Esophagus muscularis mucosa (tissue), 4 donors: ENCODE results near the gene ZFPM1.

Experiments
- CTCF ChIP-seq, 3 experiments: fragments of 200-600 bp in 2 of 3; fragments of 450-650 bp in 1 of 3; sonication (generic) in 2 of 3; IDR thresholded peaks; one replicate each; pipeline ENCODE4 v1.5.1; 2017 to 2019; ENCODE audit warnings: antibody characterized with exemption in 3 of 3, mild to moderate bottlenecking in 2 of 3, moderate library complexity in 1 of 3
- EP300 ChIP-seq: sonication (generic); formaldehyde crosslinking; IDR thresholded peaks from one replicate; pipeline ENCODE4 v1.6.1; 2017; ENCODE audit warnings: antibody characterized with exemption
- POLR2AphosphoS5 ChIP-seq, 2 donors: sonication (generic); formaldehyde crosslinking; IDR thresholded peaks; one replicate each; pipeline ENCODE4 v1.6.1; 2017; ENCODE audit warnings: antibody characterized with exemption in 2 of 2

- TF ChIP-seq CTCF (IDR thresholded peaks at IDR 0.05): no peak
- TF ChIP-seq EP300: no peak
- TF ChIP-seq POLR2AphosphoS5 (IDR thresholded peaks at IDR 0.05): no peak
Observed at GRCh38 chr16:88428156-88428555, 24.9 kb upstream of the ZFPM1 start.
